MG63 (cell line): ENCODE results near the gene C12orf76. TPM values are rescaled to one million over a fixed set of nuclear protein-coding genes. Genes with fewer than 3 reads are reported as not detected.

ENCODE experiments used
- DNase-seq: peaks from one replicate; pipeline ENCODE4 v3.0.0-alpha.2; 2020
- H3K27me3 ChIP-seq: fragments of 250-450 bp; sonication (Bioruptor Pico); 2 replicates; pipeline ENCODE4 v1.5.1; 2020; ENCODE audit warnings: mild to moderate bottlenecking, moderate library complexity
- H3K36me3 ChIP-seq: fragments of 250-450 bp; sonication (Bioruptor Pico); 2 replicates; pipeline ENCODE4 v1.5.1; 2020; ENCODE audit warnings: mild to moderate bottlenecking, moderate library complexity
- H3K4me3 ChIP-seq: fragments of 250-450 bp; sonication (Bioruptor Pico); 2 replicates; pipeline ENCODE4 v1.5.1; 2020; ENCODE audit warnings: mild to moderate bottlenecking, moderate library complexity
- H3K9me3 ChIP-seq: fragments of 250-450 bp; sonication (Bioruptor Pico); 2 replicates; pipeline ENCODE4 v1.5.1; 2020; ENCODE audit warnings: mild to moderate bottlenecking, moderate library complexity
- total RNA-seq: library from RNA; depleted of rRNA; stranded (reverse); fragments of >200 nt; shearing (Covaris generic); gene quantifications from 2 replicates; pipeline ENCODE4 v1.2.3, GENCODE V29; 2014; ENCODE audit warnings: low replicate concordance

Gene C12orf76
- total RNA-seq, 1 experiment from 2014 or later, result 8.3 TPM

- H3K4me3 ChIP-seq, result no peak overlapping the region
- H3K36me3 ChIP-seq, result peaks cover 50% of the 10 kb centered on the region
- H3K27me3 ChIP-seq, result no peaks in the 10 kb centered on the region
- DNase-seq, result no peak
- no peaks in the 10 kb centered on the region for H3K9me3 ChIP-seq
Measured at GRCh38 chr12:110007881-110008280, 40.4 kb downstream of the C12orf76 start.

DNA sequence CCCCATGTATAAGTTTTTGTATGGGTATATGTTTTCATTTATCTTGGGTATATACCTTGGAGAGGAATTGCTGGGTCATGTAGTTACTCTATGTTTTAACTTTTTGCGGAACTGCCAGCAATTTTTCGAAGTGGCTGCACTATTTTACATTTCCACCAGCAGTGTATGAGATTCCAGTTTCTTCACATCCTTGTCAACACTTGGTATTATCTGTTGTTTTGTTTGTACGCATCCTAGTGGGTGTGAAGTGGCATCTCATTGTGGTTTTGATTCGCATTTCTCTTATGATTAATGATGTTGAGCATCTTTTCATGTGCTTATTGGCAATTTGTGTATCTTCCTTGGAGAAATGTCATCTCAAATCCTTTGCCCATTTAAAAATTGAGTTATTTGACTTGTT is 42.2 kb downstream of the C12orf76 start:
- H3K36me3 ChIP-seq, result peaks cover 42% of the 10 kb centered on the region
- H3K4me3 ChIP-seq, result no peak overlapping the region
- H3K9me3 ChIP-seq, result no peaks in the 10 kb centered on the region
- DNase-seq, result no peak
- no peaks in the 10 kb centered on the region for H3K27me3 ChIP-seq

DNA sequence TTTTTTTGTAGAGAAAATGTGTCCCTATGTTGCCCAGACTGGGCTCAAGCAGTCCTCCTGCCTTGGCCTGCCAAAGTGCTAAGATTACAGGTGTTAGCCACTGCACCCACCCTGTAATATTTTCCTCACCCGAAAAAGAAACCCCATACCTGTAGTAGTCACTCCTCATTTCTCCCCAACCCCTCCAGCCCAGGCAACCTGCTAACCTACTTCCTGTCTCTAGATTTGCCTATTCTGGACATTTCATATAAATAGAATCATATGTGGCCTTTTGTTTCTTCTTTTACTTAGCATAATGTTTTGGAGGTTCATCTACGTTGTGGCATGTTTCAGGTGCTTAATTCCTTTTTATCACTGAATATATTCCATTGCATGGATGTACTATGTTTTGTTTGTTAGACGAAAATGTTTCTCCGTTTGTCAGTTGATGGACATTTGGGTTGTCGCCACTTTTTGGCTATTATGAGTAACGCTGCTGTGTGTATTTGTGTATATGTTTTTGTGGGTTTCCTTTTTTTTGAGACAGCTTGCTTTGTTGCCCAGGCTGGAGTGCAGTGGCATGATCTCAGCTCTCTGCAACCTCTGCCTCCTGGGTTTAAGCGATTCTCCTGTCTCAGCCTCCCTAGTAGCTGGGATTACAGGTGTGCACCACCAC is 42.9 kb downstream of the C12orf76 start:
- no peaks in the 10 kb centered on the region for H3K27me3 ChIP-seq
- no peak overlapping the region for H3K4me3 ChIP-seq
- peaks cover 42% of the 10 kb centered on the region for H3K36me3 ChIP-seq
- no peaks in the 10 kb centered on the region for H3K9me3 ChIP-seq
- no peak for DNase-seq

DNA sequence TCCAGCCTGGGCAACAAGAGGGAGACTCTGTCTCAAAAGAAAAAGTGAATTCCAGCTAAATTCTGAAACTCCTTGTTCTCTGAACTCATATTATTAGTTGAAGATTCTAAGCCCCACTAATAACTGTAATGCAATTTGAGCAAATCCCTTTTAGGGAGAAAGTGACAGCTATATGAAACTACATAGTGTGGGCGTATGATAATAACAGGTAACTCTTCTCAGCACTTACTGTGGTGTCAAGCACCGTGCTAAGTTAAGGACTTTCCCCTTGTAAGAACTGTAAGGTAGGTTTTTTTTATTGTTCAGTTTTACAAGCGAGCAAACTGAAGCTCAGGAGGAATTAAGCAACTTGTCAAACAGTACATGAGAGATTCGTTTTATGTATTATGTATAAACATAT is 43.7 kb downstream of the C12orf76 start:
- Histone ChIP-seq H3K9me3 (no peaks in the 10 kb centered on the region), H3K27me3 (no peaks in the 10 kb centered on the region), H3K36me3 (peaks cover 42% of the 10 kb centered on the region), H3K4me3 (no peak overlapping the region)
- DNase-seq, result no peak

DNA sequence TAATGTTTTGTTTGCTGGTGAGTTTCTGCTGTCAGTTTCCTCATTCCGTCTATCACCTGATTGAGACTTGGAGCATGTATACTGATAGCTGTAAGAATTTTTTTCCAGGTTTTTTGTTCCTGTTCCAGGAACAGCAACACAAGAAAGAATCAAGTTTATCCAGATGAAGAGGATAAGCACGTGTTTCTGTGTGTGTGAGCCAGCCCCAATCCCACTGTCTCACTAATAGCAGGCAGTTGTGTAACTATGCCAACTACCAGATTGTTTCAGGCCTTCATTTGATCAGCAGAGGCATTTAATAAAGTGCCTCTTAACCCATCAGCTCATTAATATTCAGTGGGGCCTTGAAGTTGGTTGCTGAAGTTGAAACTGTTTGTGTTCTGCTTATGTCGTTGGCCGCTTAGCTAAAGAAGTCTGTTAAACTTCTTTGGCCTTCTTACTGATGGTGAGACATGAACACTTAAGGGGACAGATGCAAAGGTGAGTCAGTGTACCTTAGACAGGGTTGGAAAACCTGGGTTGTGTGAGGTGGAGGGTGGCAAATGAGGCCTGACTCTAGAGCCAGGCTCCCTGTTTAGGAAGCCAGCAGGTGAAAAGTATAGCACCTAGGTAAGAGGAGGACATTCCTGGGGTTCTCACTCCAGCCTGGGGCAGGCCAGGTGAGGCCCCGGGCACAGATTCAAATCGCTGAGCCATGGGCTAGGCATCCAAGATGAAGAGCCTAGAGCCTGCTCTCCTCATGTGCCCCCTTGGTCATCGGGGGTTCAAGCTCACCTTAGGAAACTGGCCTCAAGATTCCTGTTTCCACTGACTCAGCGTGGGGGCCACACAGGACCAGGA is 45.4 kb downstream of the C12orf76 start:
- H3K4me3 ChIP-seq, result no peak overlapping the region
- H3K27me3 ChIP-seq, result no peaks in the 10 kb centered on the region
- no peak for DNase-seq
- H3K9me3 ChIP-seq, result no peaks in the 10 kb centered on the region
- H3K36me3 ChIP-seq, result peaks cover 39% of the 10 kb centered on the region

DNA sequence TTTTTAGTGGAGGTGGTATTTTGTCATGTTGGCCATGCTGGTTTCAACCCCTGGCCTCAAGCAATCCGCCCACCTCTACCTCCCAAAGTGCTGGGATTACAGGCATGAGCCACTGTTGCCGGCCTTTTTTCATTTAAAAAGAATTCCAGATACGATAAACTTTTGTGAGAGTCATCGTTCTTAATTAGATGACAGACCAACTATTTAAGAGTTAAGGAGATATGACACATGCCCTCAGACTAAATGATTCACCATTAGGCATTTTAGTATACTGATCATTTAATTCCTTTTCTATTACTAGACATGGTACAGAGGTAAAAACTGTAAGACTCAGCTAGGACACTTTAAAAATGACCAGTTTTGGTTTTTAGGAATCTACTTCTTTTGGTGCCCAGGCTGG is 46.7 kb downstream of the C12orf76 start:
- peak; percentile 62 for DNase-seq
- no peaks in the 10 kb centered on the region for H3K27me3 ChIP-seq
- H3K36me3 ChIP-seq, result peaks cover 39% of the 10 kb centered on the region
- no peaks in the 10 kb centered on the region for H3K9me3 ChIP-seq
- peak overlapping the region; percentile 85 for H3K4me3 ChIP-seq

DNA sequence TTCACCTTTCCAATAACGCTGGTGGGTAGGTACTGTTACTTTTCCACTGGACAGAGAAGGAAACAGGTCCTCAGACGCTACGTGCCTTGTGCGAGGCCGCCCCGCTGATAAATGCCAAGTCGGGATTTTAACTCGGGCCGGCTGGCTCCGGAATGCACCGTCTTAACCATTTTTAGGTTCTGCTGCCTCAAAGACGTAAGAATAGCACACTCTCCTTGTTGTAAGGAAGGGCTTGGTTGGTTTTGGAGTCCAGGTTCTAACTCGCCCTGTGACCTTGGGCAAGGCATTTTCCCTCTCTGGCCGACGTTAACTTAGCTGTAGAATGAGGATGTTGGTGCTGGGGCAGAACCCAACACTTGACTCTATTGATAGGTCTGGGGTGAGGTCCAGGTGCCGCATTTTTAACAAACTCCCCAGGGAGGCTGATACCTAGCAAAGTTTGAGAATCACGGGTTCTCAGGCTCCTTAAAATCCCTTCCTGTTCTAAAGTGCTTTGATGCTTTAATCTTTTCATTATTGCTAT is 48.3 kb downstream of the C12orf76 start:
- H3K36me3 ChIP-seq, result peaks cover 30% of the 10 kb centered on the region
- H3K4me3 ChIP-seq, result peak overlapping the region; percentile 85
- DNase-seq, result peak; percentile 45
- H3K9me3 ChIP-seq, result no peaks in the 10 kb centered on the region
- no peaks in the 10 kb centered on the region for H3K27me3 ChIP-seq

GRCh38 chr12:109999649-109999971 is 48.7 kb downstream of the C12orf76 start:
- peaks cover 25% of the 10 kb centered on the region for H3K36me3 ChIP-seq
- H3K9me3 ChIP-seq, result no peaks in the 10 kb centered on the region
- H3K27me3 ChIP-seq, result no peaks in the 10 kb centered on the region
- DNase-seq, result no peak
- H3K4me3 ChIP-seq, result peak overlapping the region; percentile 85

DNA sequence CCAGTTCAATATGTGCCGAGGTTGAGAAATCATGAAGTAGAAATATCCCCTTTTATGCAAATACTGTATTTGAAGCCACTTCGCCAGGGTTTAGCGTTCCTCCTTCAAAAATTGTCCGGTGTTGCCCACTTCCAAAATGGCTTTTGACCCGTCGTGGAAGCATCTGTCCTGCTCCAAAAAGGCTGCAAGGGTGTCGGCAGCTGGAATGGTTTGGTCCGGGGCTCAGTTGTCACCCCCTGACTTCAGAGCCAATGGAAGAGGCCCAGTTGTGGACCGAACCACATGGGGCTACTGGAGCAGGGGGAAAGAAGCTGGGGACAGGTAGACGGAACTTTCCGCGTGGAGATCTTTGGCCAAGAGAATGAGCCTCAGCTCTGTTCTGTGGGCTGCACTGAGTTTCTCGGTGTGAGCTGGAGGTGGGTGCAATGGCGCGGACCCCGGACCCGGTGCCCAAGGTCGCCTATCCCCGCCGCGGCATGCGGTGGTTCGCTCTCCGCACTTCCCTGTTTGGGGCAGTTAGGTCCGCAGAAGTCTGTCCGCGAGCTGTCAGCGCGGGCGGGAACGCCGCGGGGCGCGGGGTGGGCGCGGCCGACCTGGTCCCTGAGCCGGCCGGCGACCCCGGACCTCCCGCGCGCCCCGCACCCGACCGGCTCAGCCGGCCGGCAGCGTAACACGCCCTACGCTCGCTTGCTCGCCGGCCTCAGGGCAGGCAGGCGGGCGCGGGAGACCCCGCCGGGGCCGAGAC is 49.2 kb downstream of the C12orf76 start, which contains the start of gene ANKRD13A:
ANKRD13A (plus strand) TSS at position 527 of the 745 bp plus-strand sequence. CDS start 259 bp downstream, outside the sequence.
- H3K27me3 ChIP-seq, result no peaks in the 10 kb centered on the region
- DNase-seq, result peak; percentile 89
- peak within 1 kb of the TSS; percentile 85 for H3K4me3 ChIP-seq
- no peaks in the 10 kb centered on the region for H3K9me3 ChIP-seq
- H3K36me3 ChIP-seq, result peaks cover 20% of the 10 kb centered on the region

DNA sequence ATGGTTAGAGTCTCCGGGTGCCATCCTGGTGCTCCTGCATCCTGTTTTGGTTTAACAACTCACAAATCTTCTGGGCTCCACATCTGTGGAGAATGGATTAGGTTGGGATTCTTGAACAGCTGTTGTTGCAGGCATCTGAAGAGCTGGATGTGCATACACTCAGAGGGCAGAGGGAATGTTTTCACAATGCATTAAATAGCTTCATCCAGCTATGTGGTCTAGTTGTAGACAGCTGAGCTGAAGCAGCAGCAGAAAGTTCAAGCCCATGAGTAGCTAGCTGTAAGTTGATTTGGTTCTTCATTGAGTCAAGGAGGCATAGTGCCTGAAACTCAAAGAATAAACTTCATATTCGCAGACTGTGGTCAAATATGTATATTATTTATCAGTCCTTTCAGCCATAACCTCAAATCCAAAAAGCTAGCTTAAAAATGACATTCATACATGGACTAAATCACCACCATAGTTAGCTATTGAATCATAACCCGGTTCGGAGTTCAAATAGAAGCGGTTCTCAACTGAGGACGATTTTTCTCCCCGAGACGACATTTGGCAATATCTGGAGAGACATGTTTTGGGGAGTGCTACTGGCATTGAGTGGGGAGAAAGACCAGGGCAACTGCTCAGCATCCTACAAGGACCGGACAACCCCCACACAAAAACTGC is 50.0 kb downstream of the C12orf76 start:
- DNase-seq, result no peak
- H3K36me3 ChIP-seq, result peaks cover 14% of the 10 kb centered on the region
- no peaks in the 10 kb centered on the region for H3K27me3 ChIP-seq
- no peaks in the 10 kb centered on the region for H3K9me3 ChIP-seq
- peak overlapping the region; percentile 85 for H3K4me3 ChIP-seq

- no peak overlapping the region for H3K4me3 ChIP-seq
Measured at GRCh38 chr12:109997393-109997792, 50.9 kb downstream of the C12orf76 start.

GRCh38 chr12:109996483-109996853 is 51.9 kb downstream of the C12orf76 start:
- DNase-seq, result no peak
- Histone ChIP-seq H3K9me3 (no peaks in the 10 kb centered on the region), H3K27me3 (no peaks in the 10 kb centered on the region), H3K4me3 (peak overlapping the region; percentile 81), H3K36me3 (peaks cover 6% of the 10 kb centered on the region; the same call in 1 of the 2 replicates)

More at GRCh38 chr12:109997393-109997792, 50.9 kb downstream of the C12orf76 start:
- Histone ChIP-seq H3K9me3 (no peaks in the 10 kb centered on the region), H3K36me3 (peaks cover 7% of the 10 kb centered on the region), H3K27me3 (no peaks in the 10 kb centered on the region)
- DNase-seq, result no peak

GRCh38 chr12:109995686-109996482 is 52.4 kb downstream of the C12orf76 start, which contains the start of gene GIT2:
GIT2 (minus strand) TSS chr12:109996368; CDS start chr12:109996224, 144 bp downstream.
- H3K4me3 ChIP-seq, result peak within 1 kb of the TSS; percentile 81
- H3K36me3 ChIP-seq, result peaks cover 12% of the 10 kb centered on the region
- H3K9me3 ChIP-seq, result no peaks in the 10 kb centered on the region
- no peaks in the 10 kb centered on the region for H3K27me3 ChIP-seq
- DNase-seq, result peak; percentile 94

GRCh38 chr12:109995361-109995685 is 53.0 kb downstream of the C12orf76 start:
- Histone ChIP-seq H3K9me3 (no peaks in the 10 kb centered on the region), H3K4me3 (peak overlapping the region; percentile 81), H3K27me3 (no peaks in the 10 kb centered on the region), H3K36me3 (peaks cover 17% of the 10 kb centered on the region)
- DNase-seq, result no peak

- H3K36me3 ChIP-seq, result peaks cover 23% of the 10 kb centered on the region
- peak overlapping the region; percentile 81 for H3K4me3 ChIP-seq
Measured at GRCh38 chr12:109994401-109995175, 53.7 kb downstream of the C12orf76 start.

More at GRCh38 chr12:109994401-109995175, 53.7 kb downstream of the C12orf76 start:
- no peak for DNase-seq
- Histone ChIP-seq H3K27me3 (no peaks in the 10 kb centered on the region), H3K9me3 (no peaks in the 10 kb centered on the region)
